Loucy (cell line): Measurements from ENCODE around the gene ZNF775.

Experiments used
- H2AFZ ChIP-seq: fragments of 200-600 bp; sonication (generic); 2 replicates; pipeline ENCODE4 v1.6.0; 2016; ENCODE audit warnings: antibody characterized with exemption, mild to moderate bottlenecking, low read length, moderate library complexity
- H3F3A ChIP-seq: fragments of 200-600 bp; 2 replicates; pipeline ENCODE4 v1.6.0; 2016; ENCODE audit warnings: antibody characterized with exemption, low read depth, mild to moderate bottlenecking
- H3K27me3 ChIP-seq: fragments of 200-600 bp; sonication (generic); 2 replicates; pipeline ENCODE4 v1.6.1; 2014; ENCODE audit warnings: low read length, mild to moderate bottlenecking; ENCODE audit not compliant: insufficient read depth, poor library complexity, severe bottlenecking
- H3K36me3 ChIP-seq: fragments of 200-600 bp; sonication (generic); 2 replicates; pipeline ENCODE4 v1.6.1; 2016; ENCODE audit warnings: low read length; ENCODE audit not compliant: insufficient read depth
- H3K4me1 ChIP-seq: fragments of 200-600 bp; sonication (generic); 2 replicates; pipeline ENCODE4 v1.5.1; 2014; ENCODE audit warnings: low read length, mild to moderate bottlenecking; ENCODE audit not compliant: insufficient read depth, poor library complexity, severe bottlenecking
- H3K4me2 ChIP-seq: fragments of 200-600 bp; sonication (generic); 2 replicates; pipeline ENCODE4 v1.6.0; 2014; ENCODE audit warnings: antibody characterized with exemption, low read length, low read depth, mild to moderate bottlenecking; ENCODE audit not compliant: poor library complexity, severe bottlenecking
- H3K4me3 ChIP-seq: fragments of 200-600 bp; sonication (generic); 2 replicates; pipeline ENCODE4 v1.5.1; 2014; ENCODE audit warnings: low read length, mild to moderate bottlenecking, mixed read lengths; ENCODE audit not compliant: poor library complexity, severe bottlenecking
- H3K79me2 ChIP-seq: fragments of 200-600 bp; sonication (generic); 2 replicates; pipeline ENCODE4 v1.6.1; 2014; ENCODE audit warnings: low read length; ENCODE audit not compliant: insufficient read depth
- H3K9ac ChIP-seq: fragments of 200-600 bp; sonication (generic); 2 replicates; pipeline ENCODE4 v1.6.0; 2014; ENCODE audit warnings: mild to moderate bottlenecking, low read depth, low read length, moderate library complexity; ENCODE audit not compliant: poor library complexity, severe bottlenecking
- H3K9me2 ChIP-seq: fragments of 200-600 bp; sonication (generic); replicated peaks from 2 replicates; pipeline ENCODE4 v1.6.1; 2016; ENCODE audit warnings: low read depth, low read length, mixed read lengths
- H3K9me3 ChIP-seq: fragments of 200-600 bp; sonication (generic); 2 replicates; pipeline ENCODE4 v1.6.1; 2014; ENCODE audit warnings: mild to moderate bottlenecking, antibody characterized with exemption, low read length, low read depth; ENCODE audit not compliant: insufficient read depth
- H4K20me1 ChIP-seq: fragments of 200-600 bp; sonication (generic); 2 replicates; pipeline ENCODE4 v1.6.0; 2014; ENCODE audit warnings: antibody characterized with exemption, low read length, mild to moderate bottlenecking; ENCODE audit not compliant: insufficient read depth, poor library complexity, severe bottlenecking
- CTCF ChIP-seq: fragments of 200-600 bp; sonication (generic); conservative IDR thresholded peaks from 2 replicates; pipeline ENCODE4 v1.5.1; 2014; ENCODE audit warnings: mild to moderate bottlenecking, antibody characterized with exemption, low read length
- EZH2phosphoT487 ChIP-seq: fragments of 200-600 bp; IDR thresholded peaks from 2 replicates; pipeline ENCODE4 v1.6.1; 2018; ENCODE audit warnings: antibody characterized with exemption, mild to moderate bottlenecking, moderate library complexity, borderline replicate concordance

Gene ZNF775

GRCh38 chr7:150409300-150410030 is 30.3 kb downstream of the ZNF775 start:
- no peaks in the 10 kb centered on the region for H3F3A ChIP-seq
- H4K20me1 ChIP-seq: no peaks in the 10 kb centered on the region
- no peak overlapping the region for H2AFZ ChIP-seq
- H3K27me3 ChIP-seq: no peaks in the 10 kb centered on the region
- H3K9me2 ChIP-seq: no peaks in the 10 kb centered on the region
- H3K4me2 ChIP-seq: no peak overlapping the region
- no peak overlapping the region for H3K4me3 ChIP-seq
- H3K9me3 ChIP-seq: no peaks in the 10 kb centered on the region
- TF ChIP-seq EZH2phosphoT487: no peak
- no peak for TF ChIP-seq CTCF
- no peaks in the 10 kb centered on the region for H3K36me3 ChIP-seq
- H3K9ac ChIP-seq: no peak overlapping the region
- H3K4me1 ChIP-seq: peaks cover 29% of the 10 kb centered on the region
- no peaks in the 10 kb centered on the region for H3K79me2 ChIP-seq

- Histone ChIP-seq H3K9me2 (no peaks in the 10 kb centered on the region), H3F3A (no peaks in the 10 kb centered on the region), H3K4me2 (no peak overlapping the region), H3K36me3 (no peaks in the 10 kb centered on the region), H3K4me1 (peaks cover 27% of the 10 kb centered on the region), H2AFZ (no peak overlapping the region), H3K9ac (no peak overlapping the region), H3K9me3 (no peaks in the 10 kb centered on the region), H3K79me2 (no peaks in the 10 kb centered on the region), H3K27me3 (no peaks in the 10 kb centered on the region), H4K20me1 (no peaks in the 10 kb centered on the region), H3K4me3 (no peak overlapping the region)
- TF ChIP-seq CTCF (no peak), EZH2phosphoT487 (no peak)
Observed at GRCh38 chr7:150410131-150410530, 31.0 kb downstream of the ZNF775 start.

- Histone ChIP-seq H3K4me3 (no peak overlapping the region), H3F3A (no peaks in the 10 kb centered on the region), H3K9ac (no peak overlapping the region), H3K27me3 (no peaks in the 10 kb centered on the region), H3K9me2 (no peaks in the 10 kb centered on the region), H3K9me3 (no peaks in the 10 kb centered on the region), H3K4me2 (no peak overlapping the region), H4K20me1 (no peaks in the 10 kb centered on the region), H3K79me2 (no peaks in the 10 kb centered on the region), H3K36me3 (no peaks in the 10 kb centered on the region), H3K4me1 (peaks cover 23% of the 10 kb centered on the region), H2AFZ (no peak overlapping the region)
- TF ChIP-seq CTCF: no peak
- no peak for TF ChIP-seq EZH2phosphoT487
Observed at GRCh38 chr7:150410680-150411346, 31.7 kb downstream of the ZNF775 start.
